Ectodermal cell (in vitro differentiated cells): ENCODE results near the gene KIF18A.
"Not testable (repeated sequence)": the region's sequence is repeated elsewhere in the genome, so short reads cannot be mapped to it uniquely, and the experiment has no call there.

Source experiments
- H3K27ac ChIP-seq: 2 replicates; pipeline ENCODE4 v1.7.0; 2013; ENCODE audit warnings: mild to moderate bottlenecking, low read depth, low read length; ENCODE audit not compliant: insufficient read depth, poor library complexity, severe bottlenecking
- H3K27me3 ChIP-seq: 2 replicates; pipeline ENCODE4 v1.7.0; 2013; ENCODE audit warnings: mild to moderate bottlenecking, low read length; ENCODE audit not compliant: insufficient read depth, control insufficient read depth, poor library complexity, severe bottlenecking
- H3K36me3 ChIP-seq: one replicate; pipeline ENCODE4 v1.7.0; 2013; ENCODE audit warnings: low read length; ENCODE audit not compliant: control insufficient read depth, insufficient read depth
- H3K4me1 ChIP-seq: one replicate; pipeline ENCODE4 v1.7.0; 2013; ENCODE audit warnings: low read length; ENCODE audit not compliant: control insufficient read depth, insufficient read depth
- H3K4me3 ChIP-seq: 2 replicates; pipeline ENCODE4 v1.7.0; 2013; ENCODE audit warnings: low read depth, low read length, control low read depth; ENCODE audit not compliant: insufficient read depth
- H3K9me3 ChIP-seq: 2 replicates; pipeline ENCODE4 v1.7.0; 2013; ENCODE audit warnings: mild to moderate bottlenecking, low read length, moderate library complexity; ENCODE audit not compliant: control insufficient read depth
- WGBS, 2 experiments: methylation state at CpG; one replicate each; pipeline ENCODE4 v1.1.7; 2013; ENCODE audit warnings: missing lambda C conversion rate in 2 of 2; 5-methylcytosine and 5-hydroxymethylcytosine counted together

KIF18A gene

DNA sequence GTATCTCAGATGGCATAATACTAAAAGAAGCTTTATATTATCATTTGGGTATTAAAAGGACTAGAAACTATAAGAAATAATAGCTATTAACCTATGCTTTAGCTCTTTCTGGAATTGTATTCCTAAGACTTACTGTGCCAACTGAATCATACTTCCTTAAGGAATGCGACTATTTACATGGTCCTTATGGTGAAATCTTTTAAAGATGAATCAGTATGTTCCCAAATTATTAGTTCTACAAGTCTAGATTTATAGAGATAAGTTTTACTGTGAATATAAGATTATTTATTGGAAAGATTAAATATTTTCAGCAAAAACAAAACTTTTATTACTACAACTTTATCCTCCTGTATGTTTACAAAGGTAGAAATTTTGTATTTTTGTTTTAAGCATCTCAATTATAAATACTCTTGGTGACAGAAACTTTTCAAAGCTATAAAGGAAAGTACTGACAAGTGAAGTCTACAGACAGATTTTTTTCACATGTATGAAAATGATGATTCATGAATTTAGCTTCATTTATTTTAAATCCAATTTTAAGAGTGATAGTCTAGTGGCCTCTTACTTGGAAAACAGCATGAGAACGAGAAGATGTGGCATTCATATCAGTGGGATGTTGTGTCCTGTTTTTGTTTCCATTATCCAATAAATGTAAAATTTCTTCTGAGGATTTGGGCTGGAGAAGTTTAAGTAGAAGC, 17.8 kb downstream of the KIF18A start:
- no peaks in the 10 kb centered on the region for H3K9me3 ChIP-seq
- 100% methylated on average over 1 of the region's 2 CpGs; no CpG with 5 or more reads in 1 of the 2 experiments for WGBS, 2 experiments
- H3K27ac ChIP-seq, result no peak overlapping the region
- H3K4me1 ChIP-seq, result no peaks in the 10 kb centered on the region
- no peak overlapping the region for H3K4me3 ChIP-seq
- H3K27me3 ChIP-seq, result no peaks in the 10 kb centered on the region
- no peaks in the 10 kb centered on the region for H3K36me3 ChIP-seq

- no peaks in the 10 kb centered on the region for H3K9me3 ChIP-seq
- WGBS, 2 experiments, result 96 to 100% methylated on average over 2 to 5 of the region's 5 CpGs
- H3K4me3 ChIP-seq, result no peak overlapping the region
Measured at GRCh38 chr11:28089378-28089777, 18.6 kb downstream of the KIF18A start.

DNA sequence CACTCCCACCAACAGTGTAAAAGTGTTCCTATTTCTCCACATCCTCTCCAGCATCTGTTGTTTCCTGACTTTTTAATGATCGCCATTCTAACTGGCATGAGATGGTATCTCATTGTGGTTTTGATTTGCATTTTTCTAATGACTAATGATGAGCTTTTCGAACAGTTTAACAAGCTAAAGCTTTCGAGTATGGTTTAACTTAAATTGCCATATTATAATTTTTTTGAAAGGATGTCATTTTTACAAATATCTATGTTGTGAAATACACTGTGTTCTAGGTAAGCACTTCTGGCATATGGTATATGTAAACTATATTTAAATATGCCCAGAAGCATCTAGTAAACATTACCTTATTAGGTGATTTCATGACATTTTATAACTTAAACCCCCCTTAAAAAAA, 20.3 kb downstream of the KIF18A start:
- 79 to 81% methylated on average over 2 to 3 of the region's 3 CpGs for WGBS, 2 experiments
- not testable (repeated sequence) for H3K4me1 ChIP-seq, H3K27ac ChIP-seq, H3K27me3 ChIP-seq, H3K36me3 ChIP-seq, H3K9me3 ChIP-seq, H3K4me3 ChIP-seq

More at GRCh38 chr11:28089378-28089777, 18.6 kb downstream of the KIF18A start:
- H3K4me1 ChIP-seq, result no peaks in the 10 kb centered on the region
- H3K36me3 ChIP-seq, result no peaks in the 10 kb centered on the region
- no peak overlapping the region for H3K27ac ChIP-seq
- no peaks in the 10 kb centered on the region for H3K27me3 ChIP-seq

- H3K9me3 ChIP-seq, H3K27ac ChIP-seq, H3K36me3 ChIP-seq, H3K27me3 ChIP-seq, H3K4me3 ChIP-seq, H3K4me1 ChIP-seq: not testable (repeated sequence)
- whole genome bisulfite sequencing, 2 experiments, result 94 to 100% methylated on average over 1 of the region's 1 CpG
Measured at GRCh38 chr11:28087192-28087591, 20.8 kb downstream of the KIF18A start.

DNA sequence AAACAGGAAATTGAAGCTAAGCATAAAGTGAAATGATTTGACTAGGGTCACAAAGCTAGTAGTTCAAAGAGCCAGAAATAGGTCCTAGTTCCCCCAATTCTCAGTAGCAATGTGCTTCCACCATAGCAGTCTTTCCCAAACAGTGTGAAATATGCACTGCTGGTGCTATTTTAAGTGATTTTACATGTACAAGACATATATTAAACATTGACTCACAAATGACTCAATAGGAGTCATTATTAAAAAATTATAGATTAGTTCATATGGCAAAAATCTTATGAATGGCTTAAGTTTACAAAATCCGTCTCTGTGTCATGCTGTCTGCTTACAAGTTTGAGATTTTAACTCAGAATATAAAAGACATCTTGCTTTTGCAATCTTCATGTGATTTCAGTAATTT, 21.4 kb downstream of the KIF18A start:
- no peak overlapping the region for H3K4me3 ChIP-seq
- H3K27ac ChIP-seq, result no peak overlapping the region
- 100% methylated on average over 1 of the region's 1 CpG for WGBS, 2 experiments
- H3K27me3 ChIP-seq, result no peaks in the 10 kb centered on the region
- peaks cover 7% of the 10 kb centered on the region for H3K36me3 ChIP-seq
- H3K4me1 ChIP-seq, result no peaks in the 10 kb centered on the region
- no peaks in the 10 kb centered on the region for H3K9me3 ChIP-seq

DNA sequence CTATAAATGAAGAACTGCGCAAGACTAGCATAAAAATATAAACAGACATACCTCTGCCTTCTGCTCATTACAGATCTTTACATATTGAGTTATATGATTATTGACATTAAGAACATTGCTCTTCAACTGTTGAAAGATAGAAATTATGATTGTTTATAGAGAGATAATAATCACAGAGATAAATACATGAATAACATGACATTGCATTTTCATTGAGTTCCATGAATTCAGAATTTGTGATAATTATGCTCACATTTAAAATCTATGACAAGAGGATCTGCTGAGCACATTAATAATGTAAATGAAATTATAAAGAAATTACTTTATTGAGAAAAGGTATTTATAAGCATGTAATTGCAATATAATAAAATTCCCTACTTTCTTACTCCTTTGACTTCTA, 24.8 kb downstream of the KIF18A start:
- no peaks in the 10 kb centered on the region for H3K27me3 ChIP-seq
- no peaks in the 10 kb centered on the region for H3K9me3 ChIP-seq
- H3K4me3 ChIP-seq, result no peak overlapping the region
- WGBS, 2 experiments, result no CpG with 5 or more reads among the region's 1 CpG
- H3K27ac ChIP-seq, result no peak overlapping the region
- peaks cover 7% of the 10 kb centered on the region for H3K36me3 ChIP-seq
- no peaks in the 10 kb centered on the region for H3K4me1 ChIP-seq

DNA sequence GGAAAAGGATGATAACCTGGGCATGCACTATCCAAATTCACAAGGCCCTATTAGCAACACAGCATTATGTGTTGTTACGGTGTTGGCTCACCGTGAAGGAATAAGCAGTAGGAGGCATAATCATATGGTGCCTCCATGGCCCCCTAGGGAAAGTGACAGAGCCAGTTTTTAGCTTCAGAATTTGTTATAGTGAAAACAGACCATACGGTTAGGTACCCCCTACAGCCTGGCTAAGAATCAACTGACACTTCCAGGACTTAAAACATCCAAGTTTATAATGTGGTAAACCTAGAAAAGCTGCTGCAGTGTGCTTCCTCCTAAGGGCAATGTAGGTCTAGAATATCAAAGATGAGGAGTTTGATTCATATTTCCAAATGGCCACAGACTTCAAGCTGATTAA, 30.4 kb downstream of the KIF18A start:
- Histone ChIP-seq H3K36me3 (peaks cover 16% of the 10 kb centered on the region), H3K9me3 (no peaks in the 10 kb centered on the region), H3K4me1 (no peaks in the 10 kb centered on the region), H3K4me3 (no peak overlapping the region), H3K27ac (no peak overlapping the region), H3K27me3 (no peaks in the 10 kb centered on the region)
- 88 to 92% methylated on average over 3 of the region's 3 CpGs for WGBS, 2 experiments

DNA sequence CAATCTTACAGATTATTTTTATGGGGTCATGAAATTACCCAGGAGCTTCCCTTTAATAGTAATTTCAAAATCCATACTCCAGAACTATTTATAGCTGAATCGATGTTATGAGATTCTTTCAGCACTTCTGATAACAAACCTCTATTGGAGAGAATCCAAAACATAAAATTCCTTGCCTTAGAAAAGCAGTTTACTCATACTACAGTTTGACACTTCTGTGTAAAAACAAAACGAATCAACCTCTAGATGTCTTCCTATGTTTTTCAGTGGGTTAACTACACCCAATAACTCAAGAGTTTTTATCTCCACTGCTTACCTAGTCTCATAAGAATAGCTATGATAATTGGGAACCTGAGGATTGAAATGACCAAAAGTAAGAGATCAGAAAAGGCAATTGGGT, 35.6 kb downstream of the KIF18A start:
- H3K4me1 ChIP-seq, result no peaks in the 10 kb centered on the region
- no peak overlapping the region for H3K27ac ChIP-seq
- H3K27me3 ChIP-seq, result no peaks in the 10 kb centered on the region
- H3K9me3 ChIP-seq, result no peaks in the 10 kb centered on the region
- WGBS, 2 experiments, result 95 to 97% methylated on average over 2 of the region's 2 CpGs
- peaks cover 9% of the 10 kb centered on the region for H3K36me3 ChIP-seq
- H3K4me3 ChIP-seq, result no peak overlapping the region

DNA sequence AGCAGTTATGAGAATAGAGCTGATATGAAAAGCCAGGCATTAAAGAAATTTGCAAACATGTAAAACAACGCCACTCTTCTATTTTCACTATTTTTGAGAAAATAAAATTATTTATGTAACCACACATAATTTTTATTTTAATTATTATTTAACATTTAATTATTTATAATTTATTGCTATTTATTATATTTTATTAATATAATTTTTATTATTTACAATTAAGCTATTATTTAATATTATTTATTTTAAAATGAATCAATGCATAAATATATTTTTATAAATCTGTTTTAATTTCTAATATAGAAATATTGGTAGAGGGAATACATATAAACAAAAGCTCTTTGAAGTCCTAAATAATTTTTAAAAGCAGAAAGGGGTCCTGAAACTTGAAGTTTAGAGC, 36.7 kb downstream of the KIF18A start:
- H3K4me1 ChIP-seq, result no peaks in the 10 kb centered on the region
- H3K27ac ChIP-seq, result no peak overlapping the region
- peaks cover 4% of the 10 kb centered on the region for H3K36me3 ChIP-seq
- H3K9me3 ChIP-seq, result no peaks in the 10 kb centered on the region
- H3K4me3 ChIP-seq, result no peak overlapping the region
- no peaks in the 10 kb centered on the region for H3K27me3 ChIP-seq
- no CpG with 5 or more reads among the region's 1 CpG for WGBS, 2 experiments

DNA sequence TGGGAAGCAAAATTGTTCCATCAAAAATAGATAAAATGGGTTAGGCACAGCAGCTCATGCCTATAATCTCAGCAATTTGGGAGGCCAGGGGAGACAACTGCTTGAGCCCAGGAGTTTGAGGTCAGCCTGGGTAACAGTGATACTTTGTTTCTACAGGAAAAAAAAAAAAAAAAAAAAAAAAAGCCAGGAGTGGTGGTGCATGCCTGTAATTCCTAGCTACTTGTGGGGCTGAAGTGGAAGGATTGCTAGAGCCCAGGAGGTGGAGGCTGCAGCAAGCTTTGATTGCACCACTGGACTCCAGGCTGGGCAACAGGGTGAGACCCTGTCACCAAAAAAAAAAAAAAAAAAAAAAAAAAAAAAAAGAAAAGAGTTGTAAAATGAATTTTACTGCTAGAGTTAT, 49.6 kb downstream of the KIF18A start:
- Histone ChIP-seq H3K36me3 (peaks cover 21% of the 10 kb centered on the region), H3K27ac (no peak overlapping the region), H3K9me3 (no peaks in the 10 kb centered on the region), H3K4me1 (no peaks in the 10 kb centered on the region), H3K4me3 (no peak overlapping the region), H3K27me3 (no peaks in the 10 kb centered on the region)

- Histone ChIP-seq H3K9me3 (no peaks in the 10 kb centered on the region), H3K36me3 (peaks cover 2% of the 10 kb centered on the region), H3K4me3 (no peak overlapping the region), H3K4me1 (no peaks in the 10 kb centered on the region), H3K27ac (no peak overlapping the region), H3K27me3 (no peaks in the 10 kb centered on the region)
- WGBS, 2 experiments, result 100% methylated on average over 1 of the region's 2 CpGs; no CpG with 5 or more reads in 1 of the 2 experiments
Measured at GRCh38 chr11:28054821-28055220, 53.1 kb downstream of the KIF18A start.
